ENCODE measurements around the gene RAB6D. TPM values are rescaled to one million over a fixed set of nuclear protein-coding genes. Genes with fewer than 3 reads are reported as not detected.
"Not testable (repeated sequence)": the region's sequence is repeated elsewhere in the genome, so short reads cannot be mapped to it uniquely, and the experiment has no call there.

RAB6D gene
- total and polyA plus RNA-seq, 2 donors (not counting 3 experiments of a cell fraction or from before 2014, with no cell fraction given): 0.01 TPM; not detected in 1

GRCh38 chr2:131349021-131349420, 14.9 kb downstream of the RAB6D start:
- dilution Hi-C loops (cut with MboI; ENCODE audit: extremely low pct_ligation_motif_present, low sequenced_read_pairs): no loop called here
- Histone ChIP-seq H3K4me1 (ENCODE audit: control insufficient read depth, extremely low read depth, insufficient read depth, low read length) (no peaks in the 10 kb centered on the region), H3K27ac (ENCODE audit: insufficient read depth, low read depth, low read length) (no peak overlapping the region), H3K27me3 (ENCODE audit: control insufficient read depth in 2 of 2, insufficient read depth in 2 of 2, low read length in 2 of 2) (no peaks in the 10 kb centered on the region), H3K4me2 (ENCODE audit: insufficient read depth, low read length) (no peak overlapping the region), H3K9me3 (replicated peaks; ENCODE audit: control insufficient read depth, insufficient read depth, low read length) (no peaks in the 10 kb centered on the region), H3K9ac (replicated peaks; ENCODE audit: extremely low read depth, insufficient read depth, low read length) (no peak overlapping the region), H3K4me3 (replicated peaks in 1 of 3; ENCODE audit: insufficient read depth in 1 of 3, low read depth in 1 of 3, low read length in 3 of 3) (no peak overlapping the region), H2AFZ (ENCODE audit: low read depth, low read length) (no peak overlapping the region), H3K79me2 (ENCODE audit: control insufficient read depth, insufficient read depth, low read length) (no peaks in the 10 kb centered on the region), H3K9me1 (replicated peaks; ENCODE audit: control insufficient read depth, extremely low read depth, insufficient read depth, low read length) (no peaks in the 10 kb centered on the region), H3K36me3 (ENCODE audit: control insufficient read depth in 2 of 2, extremely low read depth in 1 of 2, insufficient read depth in 2 of 2, low read length in 2 of 2) (no peaks in the 10 kb centered on the region), H4K20me1 (replicated peaks; ENCODE audit: control insufficient read depth, extremely low read depth, insufficient read depth, low read length) (no peaks in the 10 kb centered on the region)
- DNase-seq (ENCODE audit: low read depth, low spot score): no peak
- intact Hi-C loops (cut with micrococcal nuclease): no loop called here
- BruUV-seq (replicated peaks): no TSS peak
- FAIRE-seq: no peak
- TF ChIP-seq MAX (IDR thresholded peaks at IDR 0.05; ENCODE audit: insufficient read depth, insufficient read length) (no peak), POLR2AphosphoS5 (IDR thresholded peaks at IDR 0.05; ENCODE audit: insufficient read depth, low read depth, low read length) (no peak), JUN (IDR thresholded peaks at IDR 0.05; ENCODE audit: borderline replicate concordance, insufficient read depth, insufficient read length, low read depth) (no peak), FOS (IDR thresholded peaks at IDR 0.05; ENCODE audit: borderline replicate concordance, insufficient read depth, low read length) (no peak), EZH2 (IDR thresholded peaks at IDR 0.05; ENCODE audit: borderline replicate concordance, low read depth, low read length, severe bottlenecking) (no peak), MYC (IDR thresholded peaks at IDR 0.05; ENCODE audit: low read depth, low read length) (no peak), CTCF (IDR thresholded peaks at IDR 0.05; ENCODE audit: extremely low read depth in 1 of 2, insufficient read depth in 1 of 2, low read depth in 1 of 2, low read length in 2 of 2) (no peak), GATA2 (IDR thresholded peaks at IDR 0.05; ENCODE audit: insufficient read depth, insufficient read length, low read depth, low read length) (no peak), POLR2A (IDR thresholded peaks at IDR 0.05; ENCODE audit: low read depth, low read length) (no peak)
- CTCF ChIA-PET: no interaction called here
- POLR2A ChIA-PET: no interaction called here

DNA sequence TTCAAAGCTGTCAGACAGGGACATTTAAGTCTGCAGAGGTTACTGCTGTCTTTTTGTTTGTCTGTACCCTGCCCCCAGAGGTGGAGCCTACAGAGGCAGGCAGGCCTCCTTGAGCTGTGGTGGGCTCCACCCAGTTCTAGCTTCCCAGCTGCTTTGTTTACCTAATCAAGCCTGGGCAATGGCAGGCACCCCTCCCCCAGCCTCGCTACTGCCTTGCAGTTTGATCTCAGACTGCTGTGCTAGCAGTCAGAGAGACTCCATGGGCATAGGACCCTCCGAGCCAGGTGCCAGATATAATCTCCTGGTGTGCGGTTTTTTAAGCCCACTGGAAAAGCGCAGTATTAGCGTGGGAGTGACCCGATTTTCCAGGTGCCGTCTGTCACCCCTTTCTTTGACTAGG, 16.9 kb downstream of the RAB6D start:
- H3K27me3 ChIP-seq (ENCODE audit: control insufficient read depth in 2 of 2, insufficient read depth in 2 of 2, low read length in 2 of 2); dilution Hi-C loops (cut with MboI; ENCODE audit: extremely low pct_ligation_motif_present, low sequenced_read_pairs); H4K20me1 ChIP-seq (replicated peaks; ENCODE audit: control insufficient read depth, extremely low read depth, insufficient read depth, low read length); H3K36me3 ChIP-seq (ENCODE audit: control insufficient read depth in 2 of 2, extremely low read depth in 1 of 2, insufficient read depth in 2 of 2, low read length in 2 of 2); H2AFZ ChIP-seq (ENCODE audit: low read depth, low read length); H3K27ac ChIP-seq (ENCODE audit: insufficient read depth, low read depth, low read length); DNase-seq (ENCODE audit: low read depth, low spot score); H3K9ac ChIP-seq (replicated peaks; ENCODE audit: extremely low read depth, insufficient read depth, low read length); POLR2A ChIA-PET; BruUV-seq (replicated peaks); intact Hi-C loops (cut with micrococcal nuclease); H3K4me1 ChIP-seq (ENCODE audit: control insufficient read depth, extremely low read depth, insufficient read depth, low read length); H3K9me1 ChIP-seq (replicated peaks; ENCODE audit: control insufficient read depth, extremely low read depth, insufficient read depth, low read length); H3K4me3 ChIP-seq (replicated peaks in 1 of 3; ENCODE audit: insufficient read depth in 1 of 3, low read depth in 1 of 3, low read length in 3 of 3); FAIRE-seq; H3K9me3 ChIP-seq (replicated peaks; ENCODE audit: control insufficient read depth, insufficient read depth, low read length); CTCF ChIA-PET; H3K79me2 ChIP-seq (ENCODE audit: control insufficient read depth, insufficient read depth, low read length); H3K4me2 ChIP-seq (ENCODE audit: insufficient read depth, low read length): not testable (repeated sequence)

DNA sequence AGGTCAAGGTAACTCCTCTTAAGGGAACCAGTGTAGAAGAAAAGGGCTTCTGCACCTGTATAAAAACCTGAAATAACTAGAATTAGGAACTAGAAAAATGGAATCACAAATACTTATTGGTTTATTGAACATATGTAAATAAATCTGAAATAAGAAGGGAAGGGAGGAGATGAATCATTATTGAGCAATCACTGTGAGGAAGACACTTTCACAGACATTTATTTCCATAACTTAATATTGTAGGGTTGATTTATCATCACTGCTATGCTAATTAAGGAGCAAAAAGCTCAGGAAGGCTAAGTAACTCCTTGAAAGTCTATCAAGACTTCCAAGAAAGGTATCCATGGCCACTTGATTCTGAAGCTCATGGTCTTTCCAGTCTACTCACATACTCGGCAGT, 24.7 kb downstream of the RAB6D start:
- H3K9ac ChIP-seq (replicated peaks; ENCODE audit: extremely low read depth, insufficient read depth, low read length); H3K27ac ChIP-seq (ENCODE audit: insufficient read depth, low read depth, low read length); H4K20me1 ChIP-seq (replicated peaks; ENCODE audit: control insufficient read depth, extremely low read depth, insufficient read depth, low read length); intact Hi-C loops (cut with micrococcal nuclease); POLR2A ChIA-PET; H3K9me1 ChIP-seq (replicated peaks; ENCODE audit: control insufficient read depth, extremely low read depth, insufficient read depth, low read length); dilution Hi-C loops (cut with MboI; ENCODE audit: extremely low pct_ligation_motif_present, low sequenced_read_pairs); BruUV-seq (replicated peaks); H3K9me3 ChIP-seq (replicated peaks; ENCODE audit: control insufficient read depth, insufficient read depth, low read length); DNase-seq (ENCODE audit: low read depth, low spot score); H3K4me1 ChIP-seq (ENCODE audit: control insufficient read depth, extremely low read depth, insufficient read depth, low read length); FAIRE-seq; H3K4me2 ChIP-seq (ENCODE audit: insufficient read depth, low read length); H3K27me3 ChIP-seq (ENCODE audit: control insufficient read depth in 2 of 2, insufficient read depth in 2 of 2, low read length in 2 of 2); H2AFZ ChIP-seq (ENCODE audit: low read depth, low read length); H3K79me2 ChIP-seq (ENCODE audit: control insufficient read depth, insufficient read depth, low read length); H3K4me3 ChIP-seq (replicated peaks in 1 of 3; ENCODE audit: insufficient read depth in 1 of 3, low read depth in 1 of 3, low read length in 3 of 3); H3K36me3 ChIP-seq (ENCODE audit: control insufficient read depth in 2 of 2, extremely low read depth in 1 of 2, insufficient read depth in 2 of 2, low read length in 2 of 2); CTCF ChIA-PET: not testable (repeated sequence)
